Endothelial cell of umbilical vein (primary cell): ENCODE measurements around the gene STK24. TPM values are rescaled to one million over a fixed set of nuclear protein-coding genes. Genes with fewer than 3 reads are reported as not detected.

Experiments used
- BruUV-seq: library from RNA; stranded (reverse); fragments of 400-500 nt; replicated peaks from 2 replicates; lab custom pipeline; 2021; lab: Mats Ljungman, UMichigan
- CTCF ChIA-PET: fragments of 300-600, 350-600 bp; sonication (Branson Sonifier 250); formaldehyde crosslinking; loops from one replicate; lab custom pipeline; 2021; ENCODE audit warnings: antibody characterized with exemption, inconsistent platforms; lab: Charles Lee
- POLR2A ChIA-PET: fragments of 300-600, 350-600 bp; sonication (Branson Sonifier 250); formaldehyde crosslinking; loops from one replicate; lab custom pipeline; 2021; ENCODE audit warnings: antibody characterized with exemption, inconsistent platforms; lab: Charles Lee
- DNase-seq: peaks from one replicate; pipeline ENCODE4 v3.0.0-alpha.2; 2011; ENCODE audit warnings: low read depth, low spot score
- FAIRE-seq: peaks from 2 replicates; lab custom pipeline; 2011; peaks lifted over from hg19 to GRCh38; lab: Jason Lieb, UNC
- H2AFZ ChIP-seq: 2 replicates; pipeline ENCODE4 v1.6.0; 2012; ENCODE audit warnings: low read depth, low read length, control low read depth, inconsistent platforms
- H3K27ac ChIP-seq: 2 replicates; pipeline ENCODE4 v1.5.1; 2011; ENCODE audit warnings: low read depth, mild to moderate bottlenecking, control low read depth, low read length, moderate library complexity; ENCODE audit not compliant: insufficient read depth
- H3K27me3 ChIP-seq, 2 experiments: 2 replicates each; pipeline versions ENCODE4 v1.6.0 to v1.6.1; 2011; ENCODE audit warnings: low read length in 2 of 2, mixed read lengths in 1 of 2; ENCODE audit not compliant: control insufficient read depth in 2 of 2, insufficient read depth in 2 of 2
- H3K36me3 ChIP-seq, 2 experiments: 2 replicates in 1 of 2; 3 replicates in 1 of 2; pipeline ENCODE4 v1.5.1; 2011; ENCODE audit warnings: low read length in 2 of 2, mild to moderate bottlenecking in 1 of 2, moderate library complexity in 1 of 2; ENCODE audit not compliant: control insufficient read depth in 2 of 2, insufficient read depth in 2 of 2; ENCODE audit errors: extremely low read depth in 1 of 2
- H3K4me1 ChIP-seq: 3 replicates; pipeline ENCODE4 v1.5.1; 2011; ENCODE audit warnings: mild to moderate bottlenecking, low read length; ENCODE audit not compliant: control insufficient read depth, insufficient read depth; ENCODE audit errors: extremely low read depth
- H3K4me2 ChIP-seq: 2 replicates; pipeline ENCODE4 v1.6.1; 2011; ENCODE audit warnings: low read length, control low read depth, mixed read lengths; ENCODE audit not compliant: insufficient read depth
- H3K4me3 ChIP-seq, 3 experiments: fragments of 200-600 bp in 1 of 3; sonication (generic), shearing (Covaris generic) in 1 of 3; replicated peaks in 1 of 3; 2 replicates each; pipeline ENCODE4 v1.5.1; 2011 to 2016; ENCODE audit warnings: control low read depth in 3 of 3, low read length in 3 of 3, mild to moderate bottlenecking in 2 of 3, inconsistent platforms in 1 of 3, low read depth in 1 of 3, moderate library complexity in 1 of 3; ENCODE audit not compliant: insufficient read depth in 1 of 3
- H3K79me2 ChIP-seq: 2 replicates; pipeline ENCODE4 v1.6.0; 2012; ENCODE audit warnings: low read length, inconsistent platforms; ENCODE audit not compliant: control insufficient read depth, insufficient read depth
- H3K9ac ChIP-seq: replicated peaks from 2 replicates; pipeline ENCODE3; 2011; ENCODE audit warnings: low read length, control low read depth; ENCODE audit not compliant: insufficient read depth; ENCODE audit errors: extremely low read depth
- H3K9me1 ChIP-seq: replicated peaks from 3 replicates; pipeline ENCODE4 v1.6.0; 2011; ENCODE audit warnings: mild to moderate bottlenecking, low read length; ENCODE audit not compliant: control insufficient read depth, insufficient read depth; ENCODE audit errors: extremely low read depth
- H3K9me3 ChIP-seq: replicated peaks from 2 replicates; pipeline ENCODE4 v1.5.1; 2012; ENCODE audit warnings: low read length, inconsistent platforms; ENCODE audit not compliant: control insufficient read depth, insufficient read depth
- H4K20me1 ChIP-seq: replicated peaks from 2 replicates; pipeline ENCODE3; 2011; ENCODE audit warnings: mild to moderate bottlenecking, low read length; ENCODE audit not compliant: control insufficient read depth, insufficient read depth; ENCODE audit errors: extremely low read depth
- EZH2 ChIP-seq: IDR thresholded peaks from 2 replicates; pipeline ENCODE4 v1.6.1; 2012; ENCODE audit warnings: borderline replicate concordance, low read depth, mild to moderate bottlenecking, moderate library complexity, low read length, inconsistent platforms; ENCODE audit not compliant: severe bottlenecking
- FOS ChIP-seq: IDR thresholded peaks from 2 replicates; pipeline ENCODE4 v1.6.1; 2011; ENCODE audit warnings: mild to moderate bottlenecking, low read length, moderate library complexity, borderline replicate concordance; ENCODE audit not compliant: insufficient read depth
- GATA2 ChIP-seq: IDR thresholded peaks from 2 replicates; pipeline ENCODE4 v1.7.0; 2011; ENCODE audit warnings: low read depth, mild to moderate bottlenecking, moderate library complexity, mixed read lengths, low read length; ENCODE audit not compliant: insufficient read length, insufficient read depth
- JUN ChIP-seq: IDR thresholded peaks from 2 replicates; pipeline ENCODE4 v1.6.1; 2011; ENCODE audit warnings: borderline replicate concordance, low read depth; ENCODE audit not compliant: insufficient read length, insufficient read depth
- MAX ChIP-seq: IDR thresholded peaks from 2 replicates; pipeline ENCODE4 v1.6.1; 2011; ENCODE audit not compliant: insufficient read depth, insufficient read length
- MYC ChIP-seq: IDR thresholded peaks from one replicate; pipeline ENCODE4 v1.6.1; 2011; ENCODE audit warnings: mild to moderate bottlenecking, low read depth, low read length
- POLR2A ChIP-seq: IDR thresholded peaks from 2 replicates; pipeline ENCODE4 v1.6.1; 2012; ENCODE audit warnings: low read depth, mild to moderate bottlenecking, control low read depth, low read length
- POLR2AphosphoS5 ChIP-seq: IDR thresholded peaks from 2 replicates; pipeline ENCODE4 v1.6.1; 2012; ENCODE audit warnings: low read depth, mild to moderate bottlenecking, control low read depth, low read length, moderate library complexity; ENCODE audit not compliant: insufficient read depth
- dilution Hi-C: fragments of 300-500 bp; cut with MboI; formaldehyde crosslinking; loops from one replicate; pipeline ENCODE4 v1.15.0; 2019; ENCODE audit warnings: low sequenced_read_pairs; ENCODE audit not compliant: extremely low pct_ligation_motif_present
- intact Hi-C: fragments of 100-400 bp; cut with micrococcal nuclease; formaldehyde crosslinking; loops from one replicate; pipeline ENCODE4 v1.10.0; 2022
- polyA plus RNA-seq, 4 experiments: library from polyadenylated mRNA; depleted of rRNA in 3 of 4; stranded (reverse) in 3 of 4; unstranded in 1 of 4; fragments of >200 nt; gene quantifications; 2 replicates each; pipeline versions ENCODE4 v1.2.1 to v1.2.3, GENCODE V29; 2011 to 2012; ENCODE audit warnings: missing spikeins in 1 of 4
- total RNA-seq: library from RNA; stranded (reverse); gene quantifications from 2 replicates; pipeline ENCODE4 v1.2.3, GENCODE V29; 2021
- TF ChIP-seq, protein P1 (sequence below), 2 donors: IDR thresholded peaks; 1 replicate in 1 of 2; 2 replicates in 1 of 2; pipeline ENCODE4 v1.5.1; 2011; ENCODE audit warnings: low read length in 2 of 2, mild to moderate bottlenecking in 2 of 2, moderate library complexity in 2 of 2, control low read depth in 1 of 2, inconsistent platforms in 1 of 2, low read depth in 1 of 2; ENCODE audit not compliant: insufficient read depth in 1 of 2; ENCODE audit errors: extremely low read depth in 1 of 2

The STK24 gene
- total and polyA plus RNA-seq, 2 donors (not counting 3 experiments of a cell fraction or from before 2014, with no cell fraction given), result 43.3 to 100 TPM

DNA sequence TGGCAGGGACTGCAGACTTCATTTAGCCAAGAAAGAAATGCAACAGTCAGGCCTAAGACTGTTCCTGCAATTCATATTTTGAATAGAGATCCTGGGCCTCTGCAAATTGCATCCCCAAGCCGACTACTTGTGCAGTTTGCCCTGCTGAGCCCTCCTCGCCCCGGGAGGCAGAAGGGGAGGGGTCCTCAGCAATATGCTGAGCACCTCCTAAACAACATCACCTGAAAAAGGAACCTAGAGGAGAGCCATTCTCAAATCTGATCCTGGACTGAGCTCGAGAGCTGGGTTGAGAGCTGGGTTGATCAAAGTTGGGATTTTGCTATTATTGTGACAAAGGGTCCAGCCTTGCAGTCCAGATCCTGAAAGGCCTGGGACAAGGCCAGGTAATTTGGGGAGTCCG, 129.8 kb downstream of the STK24 start:
- Histone ChIP-seq H3K4me3 (no peak overlapping the region), H3K9me3 (no peaks in the 10 kb centered on the region), H3K27ac (no peak overlapping the region), H3K9me1 (no peaks in the 10 kb centered on the region), H3K36me3 (peaks cover 1 to 32% of the 10 kb centered on the region in 2 experiments), H2AFZ (no peak overlapping the region), H4K20me1 (no peaks in the 10 kb centered on the region), H3K27me3 (no peaks in the 10 kb centered on the region), H3K4me1 (no peaks in the 10 kb centered on the region), H3K9ac (no peak overlapping the region), H3K4me2 (no peak overlapping the region), H3K79me2 (no peaks in the 10 kb centered on the region)
- no TSS peak for BruUV-seq
- dilution Hi-C loops, result loop anchor here (25.0 kb wide), 1 partner anchor 215 kb away; no protein-coding TSS in a partner anchor
- no peak for TF ChIP-seq JUN
- TF ChIP-seq FOS, result no peak
- no peak for TF ChIP-seq POLR2AphosphoS5
- TF ChIP-seq, protein P1, sequence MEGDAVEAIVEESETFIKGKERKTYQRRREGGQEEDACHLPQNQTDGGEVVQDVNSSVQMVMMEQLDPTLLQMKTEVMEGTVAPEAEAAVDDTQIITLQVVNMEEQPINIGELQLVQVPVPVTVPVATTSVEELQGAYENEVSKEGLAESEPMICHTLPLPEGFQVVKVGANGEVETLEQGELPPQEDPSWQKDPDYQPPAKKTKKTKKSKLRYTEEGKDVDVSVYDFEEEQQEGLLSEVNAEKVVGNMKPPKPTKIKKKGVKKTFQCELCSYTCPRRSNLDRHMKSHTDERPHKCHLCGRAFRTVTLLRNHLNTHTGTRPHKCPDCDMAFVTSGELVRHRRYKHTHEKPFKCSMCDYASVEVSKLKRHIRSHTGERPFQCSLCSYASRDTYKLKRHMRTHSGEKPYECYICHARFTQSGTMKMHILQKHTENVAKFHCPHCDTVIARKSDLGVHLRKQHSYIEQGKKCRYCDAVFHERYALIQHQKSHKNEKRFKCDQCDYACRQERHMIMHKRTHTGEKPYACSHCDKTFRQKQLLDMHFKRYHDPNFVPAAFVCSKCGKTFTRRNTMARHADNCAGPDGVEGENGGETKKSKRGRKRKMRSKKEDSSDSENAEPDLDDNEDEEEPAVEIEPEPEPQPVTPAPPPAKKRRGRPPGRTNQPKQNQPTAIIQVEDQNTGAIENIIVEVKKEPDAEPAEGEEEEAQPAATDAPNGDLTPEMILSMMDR (IDR thresholded peaks at IDR 0.05; ENCODE audit: extremely low read depth in 1 of 2, insufficient read depth in 1 of 2, low read depth in 1 of 2, low read length in 2 of 2), result no peak
- TF ChIP-seq EZH2, result no peak
- TF ChIP-seq GATA2, result no peak
- no peak for TF ChIP-seq POLR2A
- no peak for TF ChIP-seq MYC
- TF ChIP-seq MAX, result no peak
- intact Hi-C loops, result loop anchor here (5.0 kb wide), 1 partner anchor 590 kb away; no protein-coding TSS in a partner anchor
- ChIA-PET CTCF (interaction anchor here (1.8 to 4.8 kb wide), 3 partner anchors 10 to 225 kb away, joined by 8 to 150 read pairs (median 94); no protein-coding TSS in a partner anchor), POLR2A (no interaction called here)
- no peak for DNase-seq
- no peak for FAIRE-seq
